B cell (primary cell): Measurements from ENCODE around the gene FOXA3. TPM values are rescaled to one million over a fixed set of nuclear protein-coding genes. Genes with fewer than 3 reads are reported as not detected.
A peak's percentile ranks its signal among the peaks of the same experiment; 100 is the strongest.

Experiments used
- ATAC-seq: fragments of 200-7000 bp; cut with Tn5 transposase; one replicate; pipeline ENCODE4 v1.10.0; 2021; ENCODE audit warnings: low read depth, mild to moderate bottlenecking, moderate number of reproducible peaks, moderate library complexity
- CTCF ChIA-PET: fragments of 350-600 bp; sonication (Branson Sonifier 250); formaldehyde crosslinking; loops from one replicate; lab custom pipeline; 2021; ENCODE audit warnings: antibody characterized with exemption, inconsistent platforms; lab: Charles Lee
- POLR2A ChIA-PET: fragments of 350-600 bp; sonication (Branson Sonifier 250); formaldehyde crosslinking; loops from one replicate; lab custom pipeline; 2021; ENCODE audit warnings: antibody characterized with exemption; lab: Charles Lee
- DNase-seq: peaks from one replicate; pipeline ENCODE4 v3.0.0; 2013
- H2AFZ ChIP-seq: 2 replicates; pipeline ENCODE4 v1.6.1; 2012; ENCODE audit warnings: mild to moderate bottlenecking, low read depth, low read length; ENCODE audit not compliant: insufficient read depth, poor library complexity, severe bottlenecking
- H3K27ac ChIP-seq, 2 donors: 1 replicate in 1 of 2; 2 replicates in 1 of 2; pipeline ENCODE4 v1.5.1; 2012 to 2013; ENCODE audit warnings: low read length in 2 of 2, mild to moderate bottlenecking in 2 of 2, moderate library complexity in 1 of 2
- H3K27me3 ChIP-seq, 4 experiments: fragments of 200-600 bp in 1 of 4; sonication (generic) in 1 of 4; replicated peaks in 1 of 4; 1 replicate in 2 of 4; 2 replicates in 2 of 4; pipeline versions ENCODE4 v1.6.1 to v1.7.0; 2013 to 2016; ENCODE audit warnings: low read length in 3 of 4, mild to moderate bottlenecking in 2 of 4, mixed read lengths in 1 of 4, moderate library complexity in 1 of 4; ENCODE audit not compliant: insufficient read depth in 4 of 4, control insufficient read depth in 3 of 4; ENCODE audit errors: control extremely low read depth in 1 of 4
- H3K36me3 ChIP-seq, 2 experiments: replicated peaks in 1 of 2; 1 replicate in 1 of 2; 2 replicates in 1 of 2; pipeline versions ENCODE4 v1.6.1 to v1.7.1; 2013; ENCODE audit warnings: low read length in 1 of 2; ENCODE audit not compliant: insufficient read depth in 2 of 2, control insufficient read depth in 1 of 2; ENCODE audit errors: control extremely low read depth in 1 of 2, extremely low read depth in 1 of 2
- H3K4me1 ChIP-seq, 2 donors: fragments of 200-600 bp in 1 of 2; sonication (generic) in 1 of 2; 1 replicate in 1 of 2; 2 replicates in 1 of 2; pipeline versions ENCODE4 v1.5.1 to v1.6.1; 2013 to 2017; ENCODE audit warnings: low read length in 2 of 2; ENCODE audit not compliant: control insufficient read depth in 2 of 2, insufficient read depth in 2 of 2
- H3K4me2 ChIP-seq: replicated peaks from 2 replicates; pipeline ENCODE3; 2012; ENCODE audit warnings: mild to moderate bottlenecking, low read depth, low read length; ENCODE audit not compliant: poor library complexity, severe bottlenecking
- H3K4me3 ChIP-seq, 5 experiments: fragments of 200-600 bp in 1 of 5; sonication (generic) in 1 of 5; 1 replicate in 3 of 5; 2 replicates in 2 of 5; pipeline versions ENCODE4 v1.5.1 to v1.7.0; 2011 to 2016; ENCODE audit warnings: low read length in 4 of 5, mild to moderate bottlenecking in 4 of 5, low read depth in 2 of 5, control low read depth in 1 of 5, moderate library complexity in 1 of 5; ENCODE audit not compliant: insufficient read depth in 1 of 5; ENCODE audit errors: control extremely low read depth in 1 of 5, extremely low read depth in 1 of 5
- H3K79me2 ChIP-seq: fragments of 200-600 bp; sonication (generic); one replicate; pipeline ENCODE4 v1.6.0; 2016; ENCODE audit warnings: low read length; ENCODE audit not compliant: control insufficient read depth, insufficient read depth
- H3K9ac ChIP-seq: fragments of 200-600 bp; sonication (generic); 2 replicates; pipeline ENCODE4 v1.6.1; 2017; ENCODE audit warnings: mild to moderate bottlenecking, low read length, moderate library complexity
- H3K9me3 ChIP-seq, 3 donors: one replicate each; pipeline versions ENCODE4 v1.6.1 to v1.7.1; 2013; ENCODE audit warnings: low read length in 2 of 3; ENCODE audit not compliant: control insufficient read depth in 2 of 3, insufficient read depth in 1 of 3; ENCODE audit errors: control extremely low read depth in 1 of 3
- H4K20me1 ChIP-seq: 2 replicates; pipeline ENCODE4 v1.6.0; 2012; ENCODE audit warnings: mild to moderate bottlenecking, low read length; ENCODE audit not compliant: insufficient read depth, control insufficient read depth, poor library complexity, severe bottlenecking
- H3K27ac Mint-ChIP-seq: one replicate; pipeline ENCODE4 v1.8.0; 2021; ENCODE audit warnings: mixed read lengths
- H3K27me3 Mint-ChIP-seq: one replicate; pipeline ENCODE4 v1.8.0; 2021; ENCODE audit warnings: mixed read lengths
- H3K4me1 Mint-ChIP-seq: one replicate; pipeline ENCODE4 v1.8.0; 2021; ENCODE audit warnings: mixed read lengths
- H3K4me3 Mint-ChIP-seq: one replicate; pipeline ENCODE4 v1.8.0; 2021; ENCODE audit warnings: mixed read lengths
- H3K9me3 Mint-ChIP-seq: one replicate; pipeline ENCODE4 v1.8.0; 2022; ENCODE audit warnings: mixed read lengths; ENCODE audit not compliant: insufficient read depth
- EZH2 ChIP-seq: IDR thresholded peaks from 2 replicates; pipeline ENCODE4 v1.6.1; 2012; ENCODE audit warnings: borderline replicate concordance, low read depth, mild to moderate bottlenecking, moderate library complexity, low read length; ENCODE audit not compliant: insufficient read depth, poor library complexity, severe bottlenecking
- WGBS: methylation state at CpG from one replicate; pipeline ENCODE4 v1.1.5; 2013; ENCODE audit warnings: missing lambda C conversion rate; ENCODE audit not compliant: insufficient coverage; 5-methylcytosine and 5-hydroxymethylcytosine counted together
- intact Hi-C: fragments of 100-400 bp; cut with micrococcal nuclease; formaldehyde crosslinking; loops from one replicate; pipeline ENCODE4 v1.10.0; 2022
- polyA plus RNA-seq: library from polyadenylated mRNA; depleted of rRNA; stranded (reverse); fragments of >200 nt; gene quantifications from 2 replicates; pipeline ENCODE4 v1.2.3, GENCODE V29; 2012
- total RNA-seq, 2 donors: library from RNA; stranded (reverse); fragments of 120-200 nt in 1 of 2; gene quantifications; 1 replicate in 1 of 2; 2 replicates in 1 of 2; pipeline versions ENCODE4 v1.2.3 to v1.2.4, GENCODE V29; 2013 to 2022
- TF ChIP-seq, protein P1 (sequence below): fragments of 200-600 bp; IDR thresholded peaks from one replicate; pipeline ENCODE4 v1.8.0; 2022; ENCODE audit warnings: antibody characterized with exemption, mild to moderate bottlenecking

The FOXA3 gene
- total and polyA plus RNA-seq, 2 donors (not counting 1 experiment from before 2014, with no cell fraction given), result not detected

DNA sequence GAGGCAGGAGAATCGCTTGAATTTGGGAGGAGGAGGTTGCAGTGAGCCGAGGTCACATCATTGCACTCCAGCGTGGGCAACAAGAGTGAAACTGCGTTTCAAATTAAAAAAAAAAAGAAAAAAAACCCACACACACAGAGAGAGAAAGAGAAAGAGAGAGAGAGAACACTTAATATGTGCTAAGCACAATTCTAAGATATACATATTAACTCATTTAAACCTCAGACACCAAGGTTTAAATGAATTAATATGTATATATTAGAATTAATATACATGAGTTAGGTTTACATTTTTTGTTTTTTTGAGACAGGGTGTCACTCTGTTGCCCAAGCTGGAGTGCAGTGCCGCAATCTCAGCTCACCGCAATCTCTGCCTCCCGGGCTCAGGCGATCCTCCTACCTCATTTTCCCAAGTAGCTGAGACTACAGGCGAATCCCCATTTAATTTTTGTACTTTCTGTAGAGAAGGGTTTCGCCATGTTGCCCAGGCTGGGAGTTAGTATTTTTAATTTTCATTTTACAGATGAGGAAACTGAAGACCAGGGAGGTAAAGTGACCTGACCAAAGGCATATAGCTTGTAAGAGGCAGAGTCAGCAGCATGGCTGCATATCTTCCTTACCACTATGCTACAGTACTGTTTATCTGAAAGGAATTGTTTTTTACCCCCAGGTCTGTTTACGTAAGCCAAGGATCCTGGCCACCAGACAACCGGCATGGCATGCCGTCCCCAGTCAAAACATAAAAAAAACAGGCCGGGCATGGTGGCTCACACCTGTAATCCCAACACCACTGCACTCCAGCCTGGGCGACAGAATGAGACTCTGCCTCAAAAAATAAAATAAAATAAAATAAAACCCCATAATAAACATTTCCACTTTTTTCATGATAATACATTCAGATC is 3.5 kb upstream of the FOXA3 start:
- no peak for ATAC-seq
- H3K9me3 ChIP-seq, result peaks cover 0 to 4% (median 0%) of the 10 kb centered on the region in 3 donors
- Mint-ChIP-seq H3K9me3 (no peaks in the 10 kb centered on the region), H3K4me1 (peaks cover 34% of the 10 kb centered on the region), H3K27ac (no peak overlapping the region), H3K27me3 (peaks cover 10% of the 10 kb centered on the region), H3K4me3 (peak overlapping the region; percentile 91)
- no peak overlapping the region for H3K4me3 ChIP-seq
- CTCF ChIA-PET, result interaction anchor here (0.6 to 2.2 kb wide), 3 partner anchors 22 to 421 kb away, joined by 3 to 7 read pairs (median 5); no protein-coding TSS in a partner anchor
- peaks cover 27% of the 10 kb centered on the region for H4K20me1 ChIP-seq
- peak overlapping the region; percentile 50 for H3K4me2 ChIP-seq
- H2AFZ ChIP-seq, result no peak overlapping the region
- POLR2A ChIA-PET, result no interaction called here
- peaks cover 0 to 14% (median 6%) of the 10 kb centered on the region in 4 experiments for H3K27me3 ChIP-seq
- 86% methylated on average over 4 of the region's 15 CpGs for WGBS
- TF ChIP-seq, protein P1, sequence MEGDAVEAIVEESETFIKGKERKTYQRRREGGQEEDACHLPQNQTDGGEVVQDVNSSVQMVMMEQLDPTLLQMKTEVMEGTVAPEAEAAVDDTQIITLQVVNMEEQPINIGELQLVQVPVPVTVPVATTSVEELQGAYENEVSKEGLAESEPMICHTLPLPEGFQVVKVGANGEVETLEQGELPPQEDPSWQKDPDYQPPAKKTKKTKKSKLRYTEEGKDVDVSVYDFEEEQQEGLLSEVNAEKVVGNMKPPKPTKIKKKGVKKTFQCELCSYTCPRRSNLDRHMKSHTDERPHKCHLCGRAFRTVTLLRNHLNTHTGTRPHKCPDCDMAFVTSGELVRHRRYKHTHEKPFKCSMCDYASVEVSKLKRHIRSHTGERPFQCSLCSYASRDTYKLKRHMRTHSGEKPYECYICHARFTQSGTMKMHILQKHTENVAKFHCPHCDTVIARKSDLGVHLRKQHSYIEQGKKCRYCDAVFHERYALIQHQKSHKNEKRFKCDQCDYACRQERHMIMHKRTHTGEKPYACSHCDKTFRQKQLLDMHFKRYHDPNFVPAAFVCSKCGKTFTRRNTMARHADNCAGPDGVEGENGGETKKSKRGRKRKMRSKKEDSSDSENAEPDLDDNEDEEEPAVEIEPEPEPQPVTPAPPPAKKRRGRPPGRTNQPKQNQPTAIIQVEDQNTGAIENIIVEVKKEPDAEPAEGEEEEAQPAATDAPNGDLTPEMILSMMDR, result no peak
- no peak for TF ChIP-seq EZH2
- no peak for DNase-seq
- no peak overlapping the region for H3K9ac ChIP-seq
- H3K36me3 ChIP-seq, result peaks cover 0 to 25% of the 10 kb centered on the region in 2 experiments
- peak overlapping the region in 1 of 2 donors; percentile 56 for H3K27ac ChIP-seq
- intact Hi-C loops, result no loop called here
- peaks cover 27 to 33% of the 10 kb centered on the region in 2 donors for H3K4me1 ChIP-seq
- H3K79me2 ChIP-seq, result peaks cover 64% of the 10 kb centered on the region

DNA sequence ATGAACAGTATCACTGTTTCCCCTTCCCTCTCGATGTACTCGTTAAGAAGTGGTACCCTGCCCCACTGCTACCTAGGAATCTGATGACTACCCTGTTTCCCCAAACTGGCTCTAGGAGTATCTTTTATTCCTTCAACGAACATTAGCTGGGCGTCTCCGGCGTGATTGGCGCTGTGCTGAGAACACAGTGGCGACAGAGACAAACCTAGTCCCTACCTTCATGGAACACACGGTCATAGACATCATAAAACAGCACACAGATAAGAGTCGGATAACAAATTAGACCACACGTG is 1.9 kb upstream of the FOXA3 start:
- WGBS, result 1% methylated on average over 10 of the region's 11 CpGs
- peak overlapping the region; percentile 71 for H2AFZ ChIP-seq
- peak overlapping the region; percentile 66 to 87 (median 83) for H3K4me3 ChIP-seq
- DNase-seq, result no peak
- TF ChIP-seq, protein P1, result no peak
- no peak for TF ChIP-seq EZH2
- peaks cover 34% of the 10 kb centered on the region for H3K4me1 Mint-ChIP-seq
- peak overlapping the region; percentile 98 for H3K27ac Mint-ChIP-seq
- ChIA-PET CTCF (interaction anchor here (2.2 to 2.8 kb wide), 3 partner anchors 21 to 92 kb away, joined by 7 to 24 read pairs (median 14); partner anchors contain the start of genes IRF2BP1 and SIX5), POLR2A (no interaction called here)
- H4K20me1 ChIP-seq, result peaks cover 14% of the 10 kb centered on the region
- peaks cover 0 to 4% (median 0%) of the 10 kb centered on the region in 3 donors for H3K9me3 ChIP-seq
- H3K9ac ChIP-seq, result peak overlapping the region; percentile 77
- no peaks in the 10 kb centered on the region for H3K9me3 Mint-ChIP-seq
- peak overlapping the region; percentile 91 for H3K4me3 Mint-ChIP-seq
- peaks cover 48% of the 10 kb centered on the region for H3K79me2 ChIP-seq
- intact Hi-C loops, result loop anchor here (2.0 kb wide), 3 partner anchors 131 to 989 kb away; partner anchors contain the start of genes AP2S1 and FBXO46
- peak overlapping the region; percentile 95 for H3K4me2 ChIP-seq
- H3K27ac ChIP-seq, result peak overlapping the region; percentile 93 to 95
- peaks cover 0 to 25% of the 10 kb centered on the region in 2 experiments for H3K36me3 ChIP-seq
- peaks cover 10% of the 10 kb centered on the region for H3K27me3 Mint-ChIP-seq
- ATAC-seq, result no peak
- peaks cover 0 to 14% (median 6%) of the 10 kb centered on the region in 4 experiments for H3K27me3 ChIP-seq
- H3K4me1 ChIP-seq, result peaks cover 27 to 33% of the 10 kb centered on the region in 2 donors
